SH-SY5Y (cell line): ENCODE results near the gene RAC3.

Source experiments
- GATA2 ChIP-seq: IDR thresholded peaks from 2 replicates; pipeline ENCODE4 v1.6.1; 2011; ENCODE audit warnings: mild to moderate bottlenecking, low read depth, low read length
- GATA3 ChIP-seq: IDR thresholded peaks from 2 replicates; pipeline ENCODE4 v1.6.1; 2011; ENCODE audit warnings: low read depth, mild to moderate bottlenecking, low read length, moderate library complexity

DNA sequence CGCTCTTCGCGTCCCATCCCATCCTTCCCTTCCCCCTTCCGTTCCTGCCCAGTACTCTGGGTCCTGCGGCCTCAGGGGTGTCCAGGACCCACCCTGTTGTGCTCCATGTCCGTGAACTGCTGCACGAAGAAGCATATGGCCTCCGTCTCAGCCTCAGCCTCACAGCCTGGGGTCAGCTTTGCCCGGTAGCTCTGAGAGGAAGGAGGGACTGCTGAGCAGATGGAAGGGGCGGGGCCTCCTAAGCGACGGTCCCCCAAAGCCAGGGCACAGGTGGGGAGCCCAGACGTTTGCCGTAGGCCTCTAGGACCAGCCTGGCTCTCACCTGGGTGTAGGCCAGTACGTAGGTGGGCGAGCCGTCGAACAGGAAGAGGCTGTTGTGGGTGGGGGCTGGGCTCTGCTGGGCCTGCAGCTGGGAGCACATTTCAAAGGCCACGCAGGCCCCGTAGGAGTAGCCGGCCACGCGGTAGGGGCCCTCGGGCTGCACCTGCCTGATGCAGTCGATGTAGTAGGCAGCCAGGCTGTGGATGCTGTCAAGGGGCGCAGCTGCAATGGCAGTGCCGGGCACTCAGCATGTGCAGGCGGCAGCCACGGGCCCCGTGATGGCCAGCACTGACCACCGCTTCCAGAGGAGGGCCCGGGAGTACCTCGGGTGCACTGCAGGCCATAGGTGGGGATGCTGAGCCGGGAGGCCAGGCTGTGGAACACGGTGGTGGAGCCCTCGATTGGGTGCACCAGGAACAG is 48.7 kb downstream of the RAC3 start:
- no peak for TF ChIP-seq GATA2
- no peak for TF ChIP-seq GATA3
